IPS-11a (cell line): ENCODE measurements around the gene SSBP3.
"Not testable (repeated sequence)": the region's sequence is repeated elsewhere in the genome, so short reads cannot be mapped to it uniquely, and the experiment has no call there.

Source experiments
- H3K4me3 ChIP-seq: one replicate; pipeline ENCODE4 v1.5.1; 2013; ENCODE audit warnings: low read depth, low read length, control low read depth

SSBP3 gene

GRCh38 chr1:54249819-54250435, 156.3 kb downstream of the SSBP3 start:
- no peak overlapping the region for H3K4me3 ChIP-seq

DNA sequence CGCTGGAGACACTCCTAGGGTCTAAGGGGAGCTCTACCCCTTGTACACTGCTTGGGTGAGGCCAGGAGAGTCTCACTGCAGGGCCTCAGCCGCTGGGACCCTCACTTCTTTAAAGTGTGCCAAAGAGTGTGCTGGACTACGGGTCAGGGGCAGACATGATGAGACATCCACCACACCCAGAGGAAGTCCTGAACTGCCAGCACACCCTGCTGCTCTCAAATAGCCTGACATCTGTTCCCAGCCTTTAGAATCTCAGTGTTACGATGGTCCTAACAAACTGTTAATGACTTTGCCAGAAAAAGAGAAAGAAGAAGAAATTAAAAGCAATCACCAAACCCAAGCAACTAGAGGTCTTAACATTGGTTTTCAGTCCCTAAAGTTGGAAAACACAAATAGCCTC, 157.2 kb downstream of the SSBP3 start:
- no peak overlapping the region for H3K4me3 ChIP-seq

DNA sequence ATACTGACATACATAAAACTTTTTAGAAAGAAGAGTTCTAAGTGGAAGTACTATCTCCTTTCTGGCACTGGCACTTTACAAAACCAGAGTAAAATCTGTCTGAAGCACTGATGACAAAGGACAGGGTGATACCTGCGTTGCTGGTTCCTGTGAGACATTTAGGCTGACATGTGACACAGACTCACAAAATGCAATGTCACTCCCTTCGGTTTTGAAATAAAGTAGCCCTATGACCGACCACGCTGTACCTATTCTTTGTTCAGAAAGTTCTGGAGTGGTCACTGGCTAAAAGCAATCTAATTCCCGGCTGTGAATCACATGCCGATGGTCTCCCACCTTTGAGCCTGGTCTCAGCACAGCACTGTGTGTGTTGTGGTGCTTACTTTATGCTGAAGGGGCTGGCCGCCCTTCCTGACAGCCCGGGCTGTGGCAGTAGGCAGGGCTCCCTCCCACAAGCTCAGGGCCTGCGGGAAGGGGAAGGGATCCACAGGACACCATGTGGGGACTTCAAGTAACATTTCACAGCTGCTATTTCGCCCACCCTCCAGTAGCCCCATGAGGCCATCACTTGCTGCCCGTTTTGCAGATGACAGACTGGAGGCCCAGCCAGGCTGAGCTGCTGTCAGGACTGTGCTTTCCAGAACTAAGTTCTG, 158.2 kb downstream of the SSBP3 start:
- no peak overlapping the region for H3K4me3 ChIP-seq

DNA sequence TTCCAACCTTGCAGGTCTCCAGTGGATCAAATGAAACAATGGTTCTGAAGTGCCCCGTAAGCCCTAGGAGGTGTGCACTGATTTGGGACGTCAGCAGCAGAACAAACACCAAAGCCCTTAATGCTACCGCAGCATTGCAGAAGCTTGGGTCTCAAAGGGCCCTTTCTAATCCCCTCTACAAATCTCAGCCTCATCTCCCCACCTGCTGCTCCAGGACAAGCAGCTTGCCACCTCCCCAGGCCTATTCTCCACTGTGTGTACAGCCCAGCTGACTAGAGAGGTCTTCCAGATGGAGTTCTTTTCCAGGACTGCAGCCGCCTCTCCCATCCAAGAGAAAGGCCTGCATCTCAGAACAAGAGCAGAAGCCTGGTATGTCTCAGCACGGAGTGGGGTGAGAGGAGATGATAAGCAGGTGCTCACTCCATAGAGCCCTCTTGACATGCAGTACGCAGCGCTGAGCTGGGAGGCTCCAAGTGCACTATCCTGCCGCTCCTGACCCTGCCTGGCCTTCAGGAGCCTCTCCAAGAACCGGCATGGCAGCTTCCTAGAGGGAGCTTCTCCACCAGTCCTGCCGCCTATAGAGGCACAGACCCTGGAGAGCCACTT, 160.0 kb downstream of the SSBP3 start:
- H3K4me3 ChIP-seq: no peak overlapping the region

GRCh38 chr1:54245501-54245900, 160.7 kb downstream of the SSBP3 start:
- no peak overlapping the region for H3K4me3 ChIP-seq

- no peak overlapping the region for H3K4me3 ChIP-seq
These were observed 161.5 kb downstream of the SSBP3 start for GRCh38 chr1:54244655-54245054.

- no peak overlapping the region for H3K4me3 ChIP-seq
These were observed 163.2 kb downstream of the SSBP3 start for GRCh38 chr1:54243022-54243421.

GRCh38 chr1:54241364-54241763, 164.8 kb downstream of the SSBP3 start:
- H3K4me3 ChIP-seq: no peak overlapping the region

- no peak overlapping the region for H3K4me3 ChIP-seq
These were observed 165.4 kb downstream of the SSBP3 start for GRCh38 chr1:54240741-54241335.

DNA sequence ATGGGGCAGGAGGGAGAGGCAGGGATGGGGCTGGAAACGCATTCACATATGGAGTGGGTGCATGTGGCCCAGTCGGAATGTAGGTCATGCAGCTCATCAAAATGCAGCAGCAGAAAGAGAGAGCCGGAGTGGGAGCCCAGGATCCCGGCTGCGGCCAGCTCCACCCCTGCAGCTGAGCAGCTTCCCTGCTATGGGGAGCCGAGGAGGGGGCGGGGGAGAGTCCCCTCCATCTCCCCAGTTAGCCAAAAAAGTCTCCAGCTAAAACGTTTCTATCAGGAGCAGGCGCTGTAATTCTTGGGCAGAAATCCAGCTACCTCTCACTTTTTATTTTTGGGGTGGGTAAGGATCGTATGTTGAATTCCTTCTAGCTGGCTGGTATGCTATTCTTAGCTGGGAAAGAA, 166.6 kb downstream of the SSBP3 start:
- no peak overlapping the region for H3K4me3 ChIP-seq

DNA sequence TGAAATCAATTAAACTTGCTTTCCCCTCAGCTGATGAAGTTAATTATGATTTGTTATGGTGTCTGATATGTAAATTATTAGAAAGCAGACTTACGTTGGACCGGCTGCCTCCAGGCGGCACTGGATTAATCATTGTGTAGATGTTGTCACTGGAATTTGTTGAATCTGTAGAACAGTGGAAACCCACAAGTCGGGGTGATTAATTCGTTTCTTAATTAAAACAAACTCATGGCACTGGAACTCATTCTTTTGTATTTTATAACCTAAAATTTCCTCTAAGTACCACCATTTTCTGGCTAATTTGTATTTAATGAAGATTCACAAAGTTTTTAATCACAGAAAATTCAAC, 167.2 kb downstream of the SSBP3 start:
- H3K4me3 ChIP-seq: no peak overlapping the region

DNA sequence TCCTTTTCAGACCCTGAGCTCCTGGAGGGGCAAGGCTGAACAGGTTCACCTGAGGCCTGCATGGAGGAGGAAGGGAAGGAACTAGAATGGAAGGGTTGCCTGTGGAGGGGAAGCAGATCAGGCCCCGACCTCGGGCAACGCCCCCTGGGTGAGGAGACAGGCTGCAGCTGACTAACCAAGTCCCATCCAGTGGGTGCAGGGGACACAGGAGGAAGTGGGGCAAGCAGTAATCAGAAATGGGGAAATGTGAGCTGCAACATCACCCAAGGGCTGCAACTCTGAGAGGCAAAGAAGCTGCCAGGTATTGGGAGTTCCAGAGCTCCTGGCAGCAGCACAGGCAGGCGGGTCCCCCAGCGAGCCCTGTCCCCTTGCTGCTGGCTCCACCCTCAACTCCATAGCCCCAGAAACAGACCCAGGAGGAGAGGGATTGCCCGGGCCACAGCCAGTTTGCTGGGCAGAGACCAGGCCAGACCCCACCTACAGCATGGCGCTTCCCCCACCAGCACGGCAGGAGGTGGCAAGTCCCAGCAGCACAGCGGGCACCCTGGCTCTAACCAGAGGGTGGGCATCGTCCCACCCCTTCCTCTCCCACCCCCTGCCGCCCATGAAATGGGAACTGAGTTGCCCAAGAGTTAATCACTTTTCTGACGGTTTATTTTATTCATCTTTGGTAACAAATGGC, 167.7 kb downstream of the SSBP3 start:
- H3K4me3 ChIP-seq: no peak overlapping the region

DNA sequence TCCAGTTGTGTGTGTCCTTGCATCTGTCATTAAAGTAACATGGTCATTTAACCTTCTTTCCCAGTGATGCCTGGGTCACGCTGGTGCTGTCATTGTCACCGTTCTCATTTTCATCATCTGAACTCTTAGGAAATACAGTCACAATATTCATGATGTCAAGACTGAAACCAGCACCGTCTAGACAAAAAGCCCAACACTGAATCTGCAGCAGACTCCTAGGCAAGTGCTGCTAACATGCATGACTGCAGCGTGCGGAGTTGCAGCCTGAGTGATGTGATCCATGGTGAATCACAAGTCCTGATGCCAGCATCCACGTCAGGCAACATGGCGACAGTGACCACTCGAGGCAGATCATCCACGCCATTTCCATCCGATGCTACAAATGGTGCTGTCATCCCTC, 168.6 kb downstream of the SSBP3 start:
- no peak overlapping the region for H3K4me3 ChIP-seq

- no peak overlapping the region for H3K4me3 ChIP-seq
These were observed 171.9 kb downstream of the SSBP3 start for GRCh38 chr1:54234284-54234683.

DNA sequence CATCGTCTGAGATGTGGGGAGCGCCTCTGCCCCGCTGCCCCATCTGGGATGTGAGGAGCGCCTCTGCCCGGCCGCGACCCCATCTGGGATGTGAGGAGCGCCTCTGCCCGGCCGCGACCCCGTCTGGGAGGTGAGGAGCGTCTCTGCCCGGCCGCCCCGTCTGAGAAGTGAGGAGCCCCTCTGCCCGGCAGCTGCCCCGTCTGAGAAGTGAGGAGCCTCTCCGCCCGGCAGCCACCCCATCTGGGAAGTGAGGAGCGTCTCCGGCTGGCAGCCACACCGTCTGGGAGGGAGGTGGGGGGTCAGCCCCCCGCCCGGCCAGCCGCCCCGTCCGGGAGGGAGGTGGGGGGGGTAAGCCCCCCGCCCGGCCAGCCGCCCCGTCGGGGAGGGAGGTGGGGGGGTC, 173.0 kb downstream of the SSBP3 start:
- not testable (repeated sequence) for H3K4me3 ChIP-seq

GRCh38 chr1:54230507-54231339, 175.5 kb downstream of the SSBP3 start:
- no peak overlapping the region for H3K4me3 ChIP-seq

DNA sequence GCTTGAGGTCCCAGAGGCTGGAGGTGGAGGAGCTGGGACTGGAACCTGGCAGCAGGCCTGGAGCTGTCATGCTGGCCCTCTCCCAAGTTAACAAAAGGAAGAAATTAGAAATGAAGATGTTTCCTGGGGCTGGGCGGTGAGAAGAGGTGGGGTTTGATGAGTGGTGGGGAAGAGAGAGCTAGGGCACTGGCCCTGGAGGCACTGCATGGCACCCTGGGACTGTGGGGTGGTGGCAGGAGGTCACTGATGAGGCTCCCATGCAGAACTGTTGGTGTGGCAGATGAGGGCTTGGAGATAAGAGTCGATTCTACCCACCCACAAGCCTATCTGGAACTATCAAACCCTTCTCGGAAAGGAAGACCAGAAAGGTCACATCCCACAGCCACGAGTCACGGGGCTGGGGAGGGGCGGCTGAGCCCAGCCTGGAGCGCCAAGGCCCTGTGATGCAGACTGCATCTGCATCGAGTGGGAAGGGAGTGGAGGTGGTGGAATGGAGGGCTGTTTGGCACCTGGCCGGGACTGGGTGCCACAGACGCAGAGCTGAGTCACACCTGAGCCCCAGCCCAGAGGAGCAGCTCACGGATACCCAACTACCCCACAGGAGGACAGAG, 176.8 kb downstream of the SSBP3 start:
- no peak overlapping the region for H3K4me3 ChIP-seq

GRCh38 chr1:54228638-54229079, 177.5 kb downstream of the SSBP3 start:
- no peak overlapping the region for H3K4me3 ChIP-seq

DNA sequence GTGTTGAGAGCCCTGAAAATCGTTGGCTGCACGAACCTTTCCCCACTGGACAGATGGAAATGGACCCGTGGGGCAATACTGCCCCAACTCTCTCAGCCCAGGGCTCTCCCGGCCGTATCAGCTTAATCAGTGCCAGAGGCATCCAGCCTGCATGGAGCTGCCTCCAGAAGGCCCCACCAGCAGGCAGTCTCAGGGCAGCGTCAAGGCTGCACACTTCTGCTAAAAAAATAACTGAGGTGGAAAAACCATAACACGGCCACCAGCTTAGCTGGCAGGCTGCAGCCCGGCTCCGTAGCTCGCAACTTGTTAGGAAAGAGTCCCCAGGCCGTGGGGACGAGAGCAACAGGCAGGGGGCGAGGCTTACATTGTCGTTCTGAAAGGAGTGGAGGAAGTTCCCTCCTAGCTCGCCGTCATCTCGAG, 178.3 kb downstream of the SSBP3 start:
- H3K4me3 ChIP-seq: no peak overlapping the region

DNA sequence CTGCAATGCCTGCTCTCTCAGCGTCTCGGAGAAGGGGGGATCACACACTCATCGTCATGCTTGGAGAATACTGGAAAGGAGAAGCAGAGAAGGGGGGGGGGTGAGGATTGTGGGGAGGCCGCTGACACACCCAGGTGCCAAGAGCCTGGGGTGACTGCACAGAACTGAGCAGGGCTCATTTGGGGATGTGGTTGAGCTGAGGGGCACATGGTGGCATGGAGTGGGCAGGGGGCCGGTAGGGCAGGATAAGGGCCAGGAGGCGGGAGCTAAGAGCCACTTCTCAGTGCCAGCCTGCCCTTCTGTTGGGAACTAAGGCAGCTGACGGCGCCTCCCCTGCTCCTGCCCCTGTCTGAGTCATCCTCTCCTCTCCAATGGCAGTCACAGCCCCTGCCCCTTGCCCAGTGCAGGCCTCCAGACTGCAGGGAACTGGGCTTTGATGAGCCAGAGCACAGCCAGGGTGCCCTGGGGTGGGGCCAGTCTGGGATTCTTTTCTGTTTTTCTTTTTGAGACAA, 179.0 kb downstream of the SSBP3 start:
- no peak overlapping the region for H3K4me3 ChIP-seq
